HG02973 (cell line): ENCODE results near the gene RD3L.
"Not testable (repeated sequence)": the region's sequence is repeated elsewhere in the genome, so short reads cannot be mapped to it uniquely, and the experiment has no call there.

Experiments used
- ATAC-seq: cut with Tn5 transposase; IDR thresholded peaks from one replicate; pipeline ENCODE4 v1.9.1; 2021; ENCODE audit warnings: moderate library complexity; ENCODE audit not compliant: unreplicated experiment

RD3L gene

GRCh38 chr14:103941973-103942736, at the start of gene RD3L:
Gene RD3L, minus strand, starts transcription at chr14:103942529. Its CDS starts 834 bp downstream, at chr14:103941695.
- ATAC-seq = no peak

GRCh38 chr14:103989964-103990363, 47.6 kb upstream of the RD3L start:
- ATAC-seq = no peak

- no peak for ATAC-seq
Measured at GRCh38 chr14:103989034-103989433, 46.7 kb upstream of the RD3L start.

- no peak for ATAC-seq
Measured at GRCh38 chr14:103984196-103984595, 41.9 kb upstream of the RD3L start.

GRCh38 chr14:103980623-103981238, 38.4 kb upstream of the RD3L start:
- not testable (repeated sequence) for ATAC-seq

- no peak for ATAC-seq
Measured at GRCh38 chr14:103974575-103974974, 32.2 kb upstream of the RD3L start.

GRCh38 chr14:103973354-103973753, 31.0 kb upstream of the RD3L start:
- no peak for ATAC-seq

GRCh38 chr14:103969961-103970360, 27.6 kb upstream of the RD3L start:
- no peak for ATAC-seq

GRCh38 chr14:103966631-103967030, 24.3 kb upstream of the RD3L start:
- no peak for ATAC-seq

GRCh38 chr14:103961928-103962578, 19.7 kb upstream of the RD3L start:
- no peak for ATAC-seq

GRCh38 chr14:103960457-103961055, 18.2 kb upstream of the RD3L start:
- no peak for ATAC-seq

- ATAC-seq = no peak
Measured at GRCh38 chr14:103949131-103949790, 6.9 kb upstream of the RD3L start.

- ATAC-seq = no peak
Measured at GRCh38 chr14:103948442-103948841, 6.1 kb upstream of the RD3L start.

- no peak for ATAC-seq
Measured at GRCh38 chr14:103946975-103947374, 4.6 kb upstream of the RD3L start.

GRCh38 chr14:103943673-103944072, 1.3 kb upstream of the RD3L start:
- ATAC-seq = no peak

GRCh38 chr14:103941462-103941861, 867 bp downstream of the RD3L start:
- ATAC-seq = no peak

- no peak for ATAC-seq
Measured at GRCh38 chr14:103935102-103935501, 7.2 kb downstream of the RD3L start.

GRCh38 chr14:103932791-103933490, 9.4 kb downstream of the RD3L start:
- ATAC-seq = no peak

- no peak for ATAC-seq
Measured at GRCh38 chr14:103931422-103931821, 10.9 kb downstream of the RD3L start.

GRCh38 chr14:103930051-103930604, 12.2 kb downstream of the RD3L start:
- no peak for ATAC-seq
